Suprapubic skin (tissue), 4 donors: ENCODE measurements around the gene CNTN1.

ENCODE experiments used
- EP300 ChIP-seq: sonication (generic); formaldehyde crosslinking; IDR thresholded peaks from one replicate; pipeline ENCODE4 v1.6.1; 2017; ENCODE audit warnings: antibody characterized with exemption
- POLR2A ChIP-seq, 2 donors: fragments of 450-650 bp; IDR thresholded peaks; one replicate each; pipeline ENCODE4 v1.6.1; 2017; ENCODE audit warnings: antibody characterized with exemption in 2 of 2, mild to moderate bottlenecking in 2 of 2, moderate library complexity in 2 of 2
- POLR2AphosphoS5 ChIP-seq, 3 donors: sonication (generic); formaldehyde crosslinking; IDR thresholded peaks; one replicate each; pipeline ENCODE4 v1.6.1; 2017; ENCODE audit warnings: antibody characterized with exemption in 3 of 3
- TF ChIP-seq, protein P1 (sequence below), 2 donors: fragments of 200-600 bp in 1 of 2; fragments of 450-650 bp in 1 of 2; sonication (generic) in 1 of 2; IDR thresholded peaks; one replicate each; pipeline ENCODE4 v1.5.1; 2016 to 2019; ENCODE audit warnings: antibody characterized with exemption in 2 of 2, mild to moderate bottlenecking in 1 of 2, moderate library complexity in 1 of 2

DNA sequence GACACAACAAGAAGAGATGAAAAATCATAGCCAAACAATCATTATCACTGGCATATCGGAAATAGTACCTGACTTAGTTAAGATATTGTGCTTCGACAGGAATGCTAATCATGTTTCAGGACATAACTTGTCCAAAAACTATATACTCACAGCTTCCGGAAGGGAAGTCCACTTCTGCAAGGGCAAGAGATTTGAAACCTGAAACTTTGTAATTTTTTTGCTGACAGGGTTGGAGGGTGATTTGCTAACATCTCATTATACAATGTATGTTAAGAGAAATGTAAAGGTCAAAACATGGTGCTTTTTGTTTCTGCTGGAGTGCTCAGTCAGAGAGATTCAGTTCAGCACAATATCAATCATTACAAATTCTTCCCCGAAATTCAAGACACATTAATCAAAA, 200.3 kb downstream of the CNTN1 start:
- no peak for TF ChIP-seq POLR2AphosphoS5 (IDR thresholded peaks at IDR 0.05)
- TF ChIP-seq, protein P1, sequence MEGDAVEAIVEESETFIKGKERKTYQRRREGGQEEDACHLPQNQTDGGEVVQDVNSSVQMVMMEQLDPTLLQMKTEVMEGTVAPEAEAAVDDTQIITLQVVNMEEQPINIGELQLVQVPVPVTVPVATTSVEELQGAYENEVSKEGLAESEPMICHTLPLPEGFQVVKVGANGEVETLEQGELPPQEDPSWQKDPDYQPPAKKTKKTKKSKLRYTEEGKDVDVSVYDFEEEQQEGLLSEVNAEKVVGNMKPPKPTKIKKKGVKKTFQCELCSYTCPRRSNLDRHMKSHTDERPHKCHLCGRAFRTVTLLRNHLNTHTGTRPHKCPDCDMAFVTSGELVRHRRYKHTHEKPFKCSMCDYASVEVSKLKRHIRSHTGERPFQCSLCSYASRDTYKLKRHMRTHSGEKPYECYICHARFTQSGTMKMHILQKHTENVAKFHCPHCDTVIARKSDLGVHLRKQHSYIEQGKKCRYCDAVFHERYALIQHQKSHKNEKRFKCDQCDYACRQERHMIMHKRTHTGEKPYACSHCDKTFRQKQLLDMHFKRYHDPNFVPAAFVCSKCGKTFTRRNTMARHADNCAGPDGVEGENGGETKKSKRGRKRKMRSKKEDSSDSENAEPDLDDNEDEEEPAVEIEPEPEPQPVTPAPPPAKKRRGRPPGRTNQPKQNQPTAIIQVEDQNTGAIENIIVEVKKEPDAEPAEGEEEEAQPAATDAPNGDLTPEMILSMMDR (IDR thresholded peaks at IDR 0.05), result no peak
- TF ChIP-seq EP300, result no peak
- TF ChIP-seq POLR2A (IDR thresholded peaks at IDR 0.05), result no peak
